Skeletal muscle cell (primary cell): ENCODE data around the gene ATP4B.
"Not testable (repeated sequence)": the region's sequence is repeated elsewhere in the genome, so short reads cannot be mapped to it uniquely, and the experiment has no call there.

Experiments used
- DNase-seq: peaks from one replicate; pipeline ENCODE4 v3.0.0-alpha.2; 2010; ENCODE audit warnings: low read depth
- H3K4me3 ChIP-seq: 2 replicates; pipeline ENCODE4 v1.5.1; 2011; ENCODE audit warnings: low read depth, mild to moderate bottlenecking, control low read depth, low read length, moderate library complexity

Gene ATP4B

DNA sequence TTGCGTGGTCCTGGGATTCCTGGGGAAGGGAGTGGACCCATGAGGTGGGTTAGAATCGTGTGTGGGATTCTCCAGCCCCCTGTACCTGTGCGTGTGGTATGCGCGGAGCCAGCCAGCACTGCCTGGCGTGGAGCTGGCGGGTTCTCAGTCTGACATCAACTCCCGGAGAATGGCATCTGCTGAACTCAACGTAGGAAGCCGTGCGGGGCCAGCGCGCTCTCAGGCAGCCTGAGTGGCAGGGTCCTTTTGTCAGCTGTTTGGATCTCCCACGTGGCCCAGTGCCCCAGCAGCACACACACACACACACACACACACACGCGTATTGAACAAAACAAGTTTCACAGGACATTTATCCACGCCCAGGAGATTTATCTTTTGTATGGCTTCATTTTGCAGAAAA is 28.1 kb downstream of the ATP4B start:
- DNase-seq, result no peak
- H3K4me3 ChIP-seq, result no peak overlapping the region

DNA sequence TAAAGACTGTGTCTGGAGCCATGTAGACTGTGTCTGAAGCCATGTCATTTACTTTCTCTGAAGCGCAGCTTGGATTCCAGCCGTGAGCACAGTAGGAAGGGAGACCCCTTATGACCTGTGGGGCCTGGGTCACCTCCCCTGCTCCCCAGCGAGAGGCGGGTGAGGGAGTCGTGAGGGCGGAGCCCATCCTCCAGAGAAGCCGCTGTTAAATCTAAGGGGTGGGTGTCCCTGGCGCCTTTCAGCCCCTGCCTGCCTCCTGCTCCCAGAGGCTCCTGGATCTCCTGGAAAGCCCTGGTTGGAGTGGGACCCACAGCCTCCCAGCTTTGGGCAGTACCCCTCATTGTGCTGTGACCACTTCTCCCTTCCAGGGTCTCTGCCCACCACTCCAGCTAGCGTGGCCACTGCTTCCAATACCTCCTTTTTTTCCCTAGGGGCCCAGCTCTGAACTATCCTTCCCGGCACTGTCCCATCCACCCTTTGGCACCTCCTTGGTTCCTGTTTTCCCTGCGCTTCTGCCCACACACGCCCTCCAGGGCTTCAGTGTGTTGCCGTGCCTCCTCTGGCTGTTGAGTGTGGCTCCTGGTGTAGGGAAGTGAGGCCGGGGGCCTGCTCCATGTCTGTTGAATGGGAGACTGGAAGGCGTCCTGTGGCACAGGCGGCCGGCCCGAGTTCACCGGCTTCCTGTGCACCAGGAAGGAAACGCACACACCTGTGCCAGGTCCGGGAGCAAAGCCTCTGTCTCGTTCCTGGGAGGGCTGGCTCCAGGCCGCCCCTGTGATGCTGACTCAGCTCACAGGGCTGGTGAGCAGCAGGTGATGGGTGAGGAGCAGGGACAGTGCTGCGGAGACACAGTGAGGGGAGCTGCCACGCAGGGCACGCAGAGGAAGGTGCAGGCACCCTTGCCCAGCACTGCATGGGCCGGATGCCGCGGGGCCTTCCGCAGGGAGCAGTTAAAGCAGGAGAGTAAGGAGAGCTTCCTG is 29.4 kb downstream of the ATP4B start:
- H3K4me3 ChIP-seq, result no peak overlapping the region
- DNase-seq, result no peak

DNA sequence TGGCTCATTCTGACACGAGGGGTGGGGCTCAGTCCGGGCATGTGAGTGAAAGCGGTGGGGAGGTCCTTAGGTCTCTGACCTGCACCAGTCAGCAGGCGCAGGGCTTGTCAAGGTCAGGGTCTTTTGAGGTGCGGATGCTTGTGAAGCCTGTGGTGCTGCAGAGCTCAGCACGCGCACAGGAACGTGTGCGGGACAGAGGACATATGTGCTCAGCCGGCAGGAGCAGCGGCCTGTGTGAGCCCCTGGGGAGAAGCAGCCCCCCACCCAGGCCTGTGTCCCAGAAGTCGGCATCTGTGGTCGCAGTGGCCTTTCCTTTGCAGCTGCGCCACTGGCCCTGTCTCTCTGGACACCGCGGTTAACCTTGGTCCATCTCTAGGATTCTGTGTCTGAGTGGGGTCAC is 30.9 kb downstream of the ATP4B start:
- no peak for DNase-seq
- H3K4me3 ChIP-seq, result no peak overlapping the region

DNA sequence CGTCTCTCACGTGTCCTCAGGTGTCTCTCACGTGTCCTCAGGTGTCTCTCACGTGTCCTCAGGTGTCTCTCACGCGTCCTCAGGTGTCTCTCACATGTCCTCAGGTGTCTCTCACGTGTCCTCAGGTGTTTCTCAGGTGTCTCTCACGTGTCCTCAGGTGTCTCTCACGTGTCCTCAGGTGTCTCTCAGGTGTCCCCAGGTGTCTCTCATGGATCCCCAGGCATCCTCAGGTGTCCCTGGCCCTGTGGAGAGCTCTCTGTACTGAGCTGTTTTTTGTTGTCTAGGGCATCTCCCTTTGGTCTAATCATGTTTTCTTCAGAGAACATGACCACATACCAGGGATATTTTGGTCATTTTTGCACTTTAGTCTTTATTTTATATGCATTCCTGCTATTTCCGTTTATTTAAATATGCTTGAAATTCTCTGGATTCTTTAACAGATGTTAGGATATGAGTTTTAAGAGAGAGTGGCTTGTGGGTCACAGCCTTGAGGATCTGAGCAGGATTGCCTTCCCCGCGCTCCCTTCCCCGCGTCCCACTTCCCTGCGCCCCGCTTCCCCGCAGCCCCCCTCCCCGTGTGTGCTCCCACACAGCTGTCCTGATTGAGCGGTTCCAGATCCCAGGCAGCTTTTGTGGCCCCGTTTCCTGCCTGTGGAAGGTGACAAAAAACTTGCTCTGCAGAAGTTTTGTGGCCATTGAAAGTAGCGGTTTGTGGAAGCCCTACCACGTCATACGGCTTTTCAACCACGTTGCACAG is 31.9 kb downstream of the ATP4B start:
- no peak overlapping the region for H3K4me3 ChIP-seq
- no peak for DNase-seq

DNA sequence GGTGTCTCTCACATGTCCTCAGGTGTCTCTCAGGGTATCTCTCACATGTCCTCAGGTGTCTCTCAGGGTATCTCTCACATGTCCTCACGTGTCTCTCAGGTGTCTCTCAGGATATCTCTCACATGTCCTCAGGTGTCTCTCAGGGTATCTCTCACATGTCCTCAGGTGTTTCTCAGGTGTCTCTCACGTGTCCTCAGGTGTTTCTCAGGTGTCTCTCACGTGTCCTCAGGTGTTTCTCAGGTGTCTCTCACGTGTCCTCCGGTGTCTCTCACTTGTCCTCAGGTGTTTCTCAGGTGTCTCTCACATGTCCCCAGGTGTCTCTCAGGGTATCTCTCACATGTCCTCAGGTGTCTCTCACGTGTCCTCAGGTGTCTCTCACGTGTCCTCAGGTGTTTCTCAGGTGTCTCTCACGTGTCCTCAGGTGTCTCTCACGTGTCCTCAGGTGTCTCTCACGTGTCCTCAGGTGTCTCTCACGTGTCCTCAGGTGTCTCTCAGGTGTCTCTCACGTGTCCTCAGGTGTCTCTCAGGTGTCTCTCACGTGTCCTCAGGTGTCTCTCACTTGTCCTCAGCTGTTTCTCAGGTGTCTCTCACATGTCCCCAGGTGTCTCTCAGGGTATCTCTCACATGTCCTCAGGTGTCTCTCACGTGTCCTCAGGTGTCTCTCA is 33.2 kb downstream of the ATP4B start:
- DNase-seq, H3K4me3 ChIP-seq: not testable (repeated sequence)

DNA sequence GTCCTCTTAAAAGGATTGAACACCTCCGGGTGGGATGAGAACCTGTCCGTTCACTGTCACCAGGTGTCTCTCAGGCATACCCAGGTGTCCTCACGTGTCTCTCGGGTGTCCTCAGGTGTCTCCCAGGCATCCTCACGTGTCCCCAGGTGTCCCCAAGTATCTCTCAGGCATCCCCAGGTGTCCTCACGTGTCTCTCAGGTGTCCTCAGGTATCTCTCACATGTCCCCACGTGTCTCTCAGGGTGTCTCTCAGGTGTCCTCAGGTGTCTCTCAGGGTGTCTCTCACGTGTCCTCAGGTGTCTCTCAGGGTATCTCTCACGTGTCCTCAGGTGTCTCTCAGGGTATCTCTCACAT is 33.8 kb downstream of the ATP4B start:
- H3K4me3 ChIP-seq, result no peak overlapping the region
- DNase-seq, result no peak

DNA sequence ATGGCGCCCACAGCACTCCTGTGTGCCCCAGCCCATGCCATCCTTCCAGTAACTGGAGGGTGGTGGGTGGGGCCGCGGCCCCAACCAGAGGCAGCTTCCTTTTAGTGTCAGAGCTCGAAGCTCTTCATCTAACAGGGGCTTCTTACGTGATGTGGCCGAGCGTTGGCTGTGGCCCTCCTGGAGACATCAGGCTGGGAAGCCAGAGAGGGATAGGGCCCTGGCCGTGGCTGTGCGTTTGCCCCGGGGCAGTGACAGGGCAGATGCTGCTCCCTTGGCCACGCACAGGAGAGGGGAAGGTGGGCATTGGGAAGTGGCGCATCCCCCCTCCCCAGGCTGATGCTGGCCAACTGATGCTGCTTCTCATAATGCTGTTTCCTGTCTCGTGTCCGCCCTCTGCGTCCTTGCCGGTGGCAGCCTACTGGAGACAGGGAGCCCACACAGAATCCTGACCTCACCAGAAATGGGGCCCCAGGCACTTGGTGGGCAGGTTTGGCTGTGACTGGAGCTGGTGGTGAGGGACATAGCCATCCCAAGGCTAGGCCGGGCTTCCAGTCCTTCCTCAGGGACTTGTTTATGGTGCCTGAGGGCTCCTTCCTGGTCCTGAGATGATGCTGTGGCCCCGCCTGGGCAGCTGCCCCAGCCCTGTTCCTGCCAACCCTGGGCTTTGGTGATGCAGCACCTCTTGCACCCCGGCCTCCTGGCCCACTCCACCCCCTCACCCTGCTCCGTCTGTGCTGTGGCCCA is 34.3 kb downstream of the ATP4B start:
- DNase-seq, result no peak
- H3K4me3 ChIP-seq, result no peak overlapping the region

DNA sequence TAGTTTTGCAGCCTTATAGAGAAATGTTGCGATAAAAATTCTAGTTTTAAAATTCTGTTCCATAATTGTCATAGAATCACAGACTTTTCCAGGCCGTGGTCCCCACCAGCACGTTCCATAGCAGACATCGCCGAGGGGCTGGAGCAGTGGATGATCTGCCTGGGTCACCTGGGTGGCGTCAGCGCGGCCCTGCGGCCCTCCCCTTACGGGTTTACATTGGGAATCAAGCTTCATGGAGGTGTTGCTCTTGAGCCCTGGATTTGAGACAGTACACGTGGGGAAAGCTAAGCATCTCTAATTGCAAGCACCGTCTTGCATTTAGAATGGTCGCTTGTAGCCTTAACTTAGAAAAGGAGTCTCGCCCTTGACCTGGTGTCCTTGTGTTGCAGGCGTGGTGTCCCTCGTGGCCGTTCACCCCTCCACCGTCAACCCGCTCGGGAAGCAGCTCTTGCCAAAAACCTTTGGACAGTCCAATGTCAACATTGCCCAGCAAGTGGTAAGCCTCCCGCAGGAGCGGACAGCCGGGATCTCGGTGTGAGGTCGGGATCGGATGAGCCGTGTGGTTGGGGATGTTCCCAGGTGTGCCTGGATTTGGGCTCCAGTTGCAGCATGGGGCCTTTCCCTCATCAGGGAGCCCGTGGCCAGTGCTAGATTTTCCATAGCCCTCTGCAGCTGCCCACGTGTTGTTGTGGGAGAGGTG is 35.1 kb downstream of the ATP4B start:
- H3K4me3 ChIP-seq, result no peak overlapping the region
- no peak for DNase-seq

DNA sequence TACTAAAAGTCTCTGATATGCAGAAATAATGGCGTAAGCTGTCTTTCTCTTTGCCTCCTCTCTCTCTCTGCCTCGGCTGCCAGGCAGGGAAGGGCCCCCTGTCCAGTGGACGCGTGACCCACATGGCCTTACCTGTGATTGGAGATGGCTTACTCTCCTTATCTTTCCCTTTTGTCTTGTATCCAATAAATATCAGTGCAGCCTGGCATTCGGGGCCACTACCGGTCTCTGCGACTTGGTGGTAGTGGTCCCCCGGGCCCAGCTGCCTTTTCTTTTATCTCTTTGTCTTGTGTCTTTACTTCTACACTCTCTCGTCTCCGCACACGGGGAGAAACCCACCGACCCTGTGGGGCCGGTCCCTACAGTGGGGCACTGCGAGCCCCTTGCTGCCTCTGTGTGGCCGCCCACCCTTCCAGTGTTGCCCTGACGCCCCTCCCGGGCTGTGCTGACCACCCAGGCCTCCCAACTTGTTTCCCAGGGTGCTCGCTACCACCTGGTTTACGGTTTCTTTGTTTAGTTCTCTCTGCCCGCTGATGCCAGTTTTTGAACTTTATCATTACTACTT is 35.9 kb downstream of the ATP4B start:
- not testable (repeated sequence) for H3K4me3 ChIP-seq, DNase-seq

DNA sequence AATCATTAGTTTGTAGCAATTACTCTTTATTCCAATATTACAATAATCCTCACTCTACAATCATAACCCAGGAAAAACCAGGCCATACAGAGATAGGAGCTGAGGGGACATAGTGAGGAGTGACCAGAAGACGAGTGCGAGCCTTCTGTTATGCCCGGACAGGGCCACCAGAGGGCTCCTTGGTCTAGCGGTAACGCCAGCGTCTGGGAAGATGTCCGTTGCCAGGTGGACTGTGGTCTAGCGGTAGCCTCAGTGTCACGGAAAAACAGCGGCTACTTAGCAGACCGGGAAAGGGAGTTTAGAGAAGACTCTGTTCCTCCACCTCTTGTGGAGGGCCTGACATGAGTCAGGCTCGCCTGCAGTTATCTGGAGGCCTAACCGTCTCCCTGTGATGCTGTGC is 36.5 kb downstream of the ATP4B start:
- DNase-seq, H3K4me3 ChIP-seq: not testable (repeated sequence)

DNA sequence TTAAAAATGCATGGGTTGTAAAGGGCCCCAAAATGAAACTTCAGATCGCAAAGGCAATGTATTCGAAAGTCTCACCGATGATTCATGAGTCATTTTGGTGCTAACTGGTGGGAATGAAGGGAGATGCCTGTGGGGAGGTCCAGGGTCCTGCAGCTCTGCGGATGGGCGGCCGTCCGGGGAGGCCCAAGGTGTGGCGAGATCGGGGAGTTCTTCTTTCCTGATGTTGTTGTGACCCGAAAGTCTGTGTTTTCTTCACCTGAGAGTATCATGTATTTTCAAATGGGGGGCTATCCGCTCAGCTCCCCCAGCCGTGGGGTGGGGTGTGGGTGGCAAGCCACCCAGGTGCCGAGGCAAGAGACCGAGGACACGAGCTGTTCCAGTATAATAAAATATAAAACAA is 37.0 kb downstream of the ATP4B start:
- DNase-seq, result no peak
- no peak overlapping the region for H3K4me3 ChIP-seq

DNA sequence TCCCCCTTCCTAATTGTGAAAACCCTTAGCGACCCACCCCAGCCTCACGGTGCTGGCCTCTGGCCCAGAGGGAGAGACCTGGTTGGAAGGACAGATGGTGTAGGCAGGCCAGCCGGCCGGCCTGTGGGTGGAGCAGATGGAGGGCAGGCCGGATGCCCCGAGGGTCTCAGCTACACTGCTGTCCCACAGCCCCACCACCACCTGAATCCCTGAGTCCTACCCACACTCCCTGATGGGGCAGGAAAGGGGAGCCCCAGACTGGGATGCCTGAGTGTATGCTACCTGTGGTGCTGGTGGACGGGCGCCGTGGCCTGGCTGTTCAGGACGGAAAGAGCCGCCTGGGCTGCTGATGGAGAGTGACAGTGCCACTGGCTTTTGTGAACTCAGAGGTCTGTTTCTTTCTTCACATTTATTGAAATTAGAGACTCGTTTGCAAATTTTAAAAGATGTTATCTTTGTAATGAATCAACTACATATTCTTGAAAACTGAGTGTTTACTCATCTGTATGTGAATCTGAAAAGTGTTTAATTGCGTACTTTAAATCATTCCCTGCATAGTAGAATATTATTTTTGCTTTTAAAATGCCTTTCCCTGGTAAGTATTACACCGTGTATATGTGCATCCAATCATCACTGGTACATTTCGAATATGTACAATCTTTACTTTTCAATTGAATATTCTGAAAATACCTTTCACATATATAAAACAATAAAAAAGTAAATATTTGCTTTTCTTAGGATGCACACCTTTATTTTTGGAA is 37.8 kb downstream of the ATP4B start:
- no peak for DNase-seq
- no peak overlapping the region for H3K4me3 ChIP-seq

DNA sequence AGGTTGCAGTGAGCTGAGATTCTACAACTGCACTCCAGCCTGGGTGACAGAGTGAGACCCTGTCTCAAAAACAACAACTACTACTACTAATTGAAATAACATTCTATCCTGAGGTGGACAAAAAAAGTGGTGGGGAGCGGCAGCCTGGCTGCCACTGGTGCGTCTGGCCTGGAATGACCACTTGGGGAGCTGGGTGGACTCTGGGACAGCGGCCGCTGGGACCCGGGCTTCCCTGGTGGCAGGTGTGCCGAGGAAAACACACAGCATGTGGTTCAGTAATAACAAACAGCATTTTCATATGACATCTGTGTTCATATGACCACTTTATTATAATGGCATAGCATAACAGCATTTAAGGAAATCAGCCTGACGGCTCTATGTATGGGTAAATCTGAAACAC is 39.5 kb downstream of the ATP4B start:
- no peak for DNase-seq
- no peak overlapping the region for H3K4me3 ChIP-seq

DNA sequence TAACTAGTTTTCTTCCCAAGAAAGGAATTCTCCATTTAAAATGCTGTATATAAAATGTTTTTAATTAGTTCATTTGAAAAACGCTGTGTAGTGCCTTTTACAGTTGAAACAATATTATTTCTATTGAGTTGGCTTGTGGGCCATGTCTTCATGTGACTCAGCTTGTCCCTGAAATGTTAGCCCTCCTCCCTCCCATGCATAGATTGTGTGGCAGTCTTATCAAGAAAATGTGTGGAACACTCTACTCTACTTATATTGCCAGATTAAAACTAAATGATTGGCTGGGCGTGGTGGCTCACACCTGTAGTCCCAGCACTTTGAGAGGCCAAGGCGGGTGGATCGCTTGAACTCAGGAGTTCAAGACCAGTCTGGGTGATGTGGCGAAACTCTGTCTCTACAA is 40.0 kb downstream of the ATP4B start:
- H3K4me3 ChIP-seq, result no peak overlapping the region
- DNase-seq, result no peak

DNA sequence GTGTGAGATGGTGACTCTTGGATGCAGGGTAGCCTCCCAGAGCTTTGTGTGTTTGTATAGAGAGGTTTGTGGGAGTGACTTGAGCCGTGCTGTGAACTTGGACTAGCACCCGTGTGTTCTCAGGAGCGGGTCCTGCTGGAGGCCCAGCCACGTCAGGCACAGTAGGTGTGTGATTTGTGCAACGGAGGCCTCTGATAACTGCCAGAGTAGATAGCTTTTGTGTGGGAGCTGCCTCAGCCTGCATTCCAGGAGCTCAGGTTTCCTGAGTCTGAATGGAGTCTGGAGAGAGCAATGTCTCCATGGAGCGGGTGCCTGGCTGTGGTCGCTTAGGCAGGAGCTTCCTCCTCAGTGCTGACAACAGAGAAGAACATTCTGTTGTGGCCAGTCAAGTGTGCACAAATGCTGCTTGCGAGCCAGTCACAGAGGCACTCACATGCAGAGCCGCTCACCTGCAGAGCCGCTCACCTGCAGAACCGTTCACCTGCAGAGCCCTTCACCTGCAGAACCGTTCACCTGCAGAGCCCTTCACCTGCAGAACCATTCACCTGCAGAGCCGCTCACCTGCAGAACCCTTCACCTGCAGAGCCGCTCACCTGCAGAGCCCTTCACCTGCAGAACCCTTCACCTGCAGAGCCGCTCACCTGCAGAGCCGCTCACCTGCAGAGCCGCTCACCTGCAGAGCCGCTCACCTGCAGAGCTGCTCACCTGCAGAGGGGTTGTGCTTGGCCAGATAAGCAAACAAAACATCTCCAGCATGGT is 40.8 kb downstream of the ATP4B start:
- no peak overlapping the region for H3K4me3 ChIP-seq
- DNase-seq, result no peak

DNA sequence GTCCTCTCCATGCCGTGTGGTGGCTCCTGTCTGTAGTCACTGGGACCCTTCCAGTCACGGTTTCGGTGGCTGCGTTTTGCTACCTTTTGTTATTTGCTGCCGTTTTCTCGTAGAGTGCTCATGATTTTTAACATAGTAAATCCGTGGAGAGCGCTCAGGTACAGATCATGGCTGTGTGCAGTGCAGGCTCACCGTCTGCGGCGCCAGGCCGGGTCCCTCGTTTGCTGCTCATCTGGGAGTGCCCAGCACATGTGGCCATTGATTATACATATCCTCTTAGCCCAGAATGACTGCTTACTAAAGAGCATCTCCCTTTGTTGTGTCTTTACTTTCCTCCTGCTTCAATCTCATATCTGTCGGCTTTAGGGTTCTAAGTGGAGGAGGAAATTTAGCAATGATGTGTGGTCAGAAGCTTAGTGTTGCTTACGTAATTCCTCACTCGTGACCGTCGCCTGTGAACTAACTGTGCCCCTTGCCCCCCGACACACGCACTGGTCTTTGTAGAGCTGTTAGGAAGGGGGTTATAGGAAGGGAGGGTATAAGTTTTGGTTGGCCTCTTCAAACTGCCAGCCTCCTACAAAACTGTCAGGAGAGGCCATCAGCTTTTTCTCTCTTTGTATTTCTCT is 41.6 kb downstream of the ATP4B start:
- H3K4me3 ChIP-seq, result no peak overlapping the region
- no peak for DNase-seq

DNA sequence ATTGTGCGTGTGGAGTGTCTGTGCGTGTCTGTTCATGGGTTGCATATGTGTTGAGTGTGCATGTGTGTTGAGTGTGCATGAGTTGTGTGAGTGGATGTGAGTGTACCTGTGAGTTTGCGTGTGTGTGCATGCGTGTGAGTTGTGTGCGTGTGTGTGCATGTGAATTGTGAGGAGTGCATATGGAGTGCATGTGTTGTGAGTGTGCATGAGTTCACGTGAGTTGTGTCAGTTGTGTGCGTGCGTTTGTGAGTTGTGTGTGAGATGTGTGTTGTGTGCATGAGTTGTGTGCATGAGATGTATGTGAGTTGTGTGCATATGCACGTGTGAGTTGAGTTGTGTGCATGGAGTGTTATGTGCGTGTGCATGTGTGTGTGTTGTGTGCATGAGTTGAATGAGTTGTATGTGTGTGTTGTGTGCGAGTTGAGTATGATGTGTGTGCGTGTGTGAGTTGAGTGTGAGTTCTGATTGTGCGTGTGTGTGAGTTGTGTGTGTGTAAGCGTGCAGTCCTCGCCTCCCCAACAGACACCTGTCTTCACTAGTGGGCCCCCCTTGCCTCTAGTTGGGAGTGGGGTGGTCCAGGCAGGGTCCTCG is 44.1 kb downstream of the ATP4B start:
- H3K4me3 ChIP-seq, result no peak overlapping the region
- no peak for DNase-seq
